ENCODE results near the gene ATP12A. TPM values are rescaled to one million over a fixed set of nuclear protein-coding genes. Genes with fewer than 3 reads are reported as not detected.

ATP12A gene
- polyA plus RNA-seq, 3 donors, result not detected

DNA sequence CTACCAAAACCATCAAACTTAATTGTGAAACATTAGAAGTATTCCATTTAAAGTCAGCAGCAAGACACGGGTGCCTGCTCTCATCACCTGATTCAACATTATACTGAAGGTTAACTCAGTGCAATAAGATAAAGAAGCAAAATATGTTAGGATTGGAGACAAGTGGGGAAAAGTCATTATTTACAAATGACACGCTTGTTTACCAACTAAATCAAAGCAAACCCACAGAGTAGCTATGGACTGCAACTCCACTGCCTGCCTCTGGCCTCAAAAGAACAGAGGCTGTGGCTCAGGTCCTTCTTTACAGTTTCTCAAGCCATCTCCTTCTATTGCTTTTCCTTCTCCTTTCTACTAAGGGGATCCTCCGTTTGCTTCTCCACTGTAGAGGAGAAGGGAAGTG lies 21.0 kb upstream of the ATP12A start:
- H3K4me1 ChIP-seq (ENCODE audit: control insufficient read depth in 1 of 2, insufficient read depth in 2 of 2, low read length in 2 of 2), result no peaks in the 10 kb centered on the region
- no peak overlapping the region for H3K4me2 ChIP-seq (replicated peaks; ENCODE audit: extremely low read depth, low read length, poor library complexity, severe bottlenecking)
- no peaks in the 10 kb centered on the region for H3K4me1 Mint-ChIP-seq
- no peak overlapping the region for H3K27ac ChIP-seq (ENCODE audit: low read depth in 1 of 2, low read length in 2 of 2)
- H3K36me3 Mint-ChIP-seq, result no peaks in the 10 kb centered on the region
- DNase-seq, result no peak
- no peaks in the 10 kb centered on the region for H3K27me3 ChIP-seq (ENCODE audit: control insufficient read depth in 2 of 2, insufficient read depth in 2 of 2, low read length in 2 of 2)
- H3K9ac ChIP-seq (ENCODE audit: insufficient read depth, low read length, poor library complexity, severe bottlenecking), result no peak overlapping the region
- H2AFZ ChIP-seq (ENCODE audit: insufficient read depth, low read depth, low read length, poor library complexity, severe bottlenecking), result no peak overlapping the region
- no peak for TF ChIP-seq CTCF (IDR thresholded peaks at IDR 0.05)
- H3K4me3 Mint-ChIP-seq, result no peak overlapping the region
- no peaks in the 10 kb centered on the region for H4K20me1 ChIP-seq (ENCODE audit: insufficient read depth, low read length)
- H3K79me2 ChIP-seq (ENCODE audit: insufficient read depth, low read length), result no peaks in the 10 kb centered on the region
- intact Hi-C loops (cut with micrococcal nuclease), result no loop called here
- H3K9me3 Mint-ChIP-seq, result no peaks in the 10 kb centered on the region
- H3K9me3 ChIP-seq (replicated peaks in 1 of 2; ENCODE audit: control insufficient read depth in 1 of 2, insufficient read depth in 1 of 2, low read length in 2 of 2), result no peaks in the 10 kb centered on the region
- no peak overlapping the region for H3K4me3 ChIP-seq (replicated peaks in 1 of 3; ENCODE audit: low read depth in 2 of 3, low read length in 3 of 3)
- no peaks in the 10 kb centered on the region for H3K36me3 ChIP-seq (replicated peaks in 1 of 2; ENCODE audit: control insufficient read depth in 1 of 2, insufficient read depth in 2 of 2, low read length in 2 of 2)
- no peak overlapping the region for H3K27ac Mint-ChIP-seq
- peaks cover 2 to 7% (median 7%) of the 10 kb centered on the region in 3 donors for H3K27me3 Mint-ChIP-seq (ENCODE audit: low read depth in 3 of 3)
- WGBS (ENCODE audit: insufficient coverage), result no CpG with 5 or more reads among the region's 3 CpGs

DNA sequence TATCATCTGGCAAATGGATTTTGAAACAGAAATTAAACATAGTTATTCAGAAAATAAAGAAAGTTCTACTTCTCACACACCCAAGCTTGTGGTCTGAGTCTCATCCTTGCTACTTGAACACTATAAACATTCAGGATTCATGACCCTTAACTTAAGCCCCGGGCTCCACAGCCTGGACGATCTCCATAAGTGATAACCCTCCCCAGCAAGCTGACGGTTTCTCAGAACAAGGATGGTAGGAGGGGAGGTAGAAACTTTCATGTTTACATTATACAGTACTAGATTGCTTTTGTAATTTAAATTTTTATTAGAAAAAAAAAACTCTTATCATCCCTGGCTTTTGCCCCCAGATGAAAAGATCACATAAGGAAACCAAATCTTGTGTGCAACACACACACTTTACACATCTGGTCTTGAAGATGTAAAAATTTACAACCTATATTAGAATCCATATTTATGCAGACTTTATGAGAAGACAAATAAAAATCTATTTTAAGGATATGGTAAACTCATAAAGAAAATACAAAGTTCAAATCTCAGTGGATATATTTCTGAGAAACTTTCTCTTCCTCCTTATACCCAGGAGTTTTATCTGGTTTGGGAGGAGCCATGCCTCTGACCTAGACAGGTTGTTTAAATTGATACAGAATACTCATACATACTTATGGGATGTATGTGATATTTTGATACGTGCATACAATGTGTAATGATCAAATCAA lies 20.0 kb upstream of the ATP12A start:
- Histone ChIP-seq H3K36me3 (replicated peaks in 1 of 2; ENCODE audit: control insufficient read depth in 1 of 2, insufficient read depth in 2 of 2, low read length in 2 of 2) (no peaks in the 10 kb centered on the region), H3K4me2 (replicated peaks; ENCODE audit: extremely low read depth, low read length, poor library complexity, severe bottlenecking) (no peak overlapping the region), H3K79me2 (ENCODE audit: insufficient read depth, low read length) (no peaks in the 10 kb centered on the region), H3K9me3 (replicated peaks in 1 of 2; ENCODE audit: control insufficient read depth in 1 of 2, insufficient read depth in 1 of 2, low read length in 2 of 2) (no peaks in the 10 kb centered on the region), H4K20me1 (ENCODE audit: insufficient read depth, low read length) (no peaks in the 10 kb centered on the region), H3K27me3 (ENCODE audit: control insufficient read depth in 2 of 2, insufficient read depth in 2 of 2, low read length in 2 of 2) (no peaks in the 10 kb centered on the region), H2AFZ (ENCODE audit: insufficient read depth, low read depth, low read length, poor library complexity, severe bottlenecking) (no peak overlapping the region), H3K9ac (ENCODE audit: insufficient read depth, low read length, poor library complexity, severe bottlenecking) (no peak overlapping the region), H3K4me3 (replicated peaks in 1 of 3; ENCODE audit: low read depth in 2 of 3, low read length in 3 of 3) (no peak overlapping the region), H3K27ac (ENCODE audit: low read depth in 1 of 2, low read length in 2 of 2) (no peak overlapping the region), H3K4me1 (ENCODE audit: control insufficient read depth in 1 of 2, insufficient read depth in 2 of 2, low read length in 2 of 2) (no peaks in the 10 kb centered on the region)
- H3K4me1 Mint-ChIP-seq, result no peaks in the 10 kb centered on the region
- TF ChIP-seq CTCF (IDR thresholded peaks at IDR 0.05), result no peak
- H3K27me3 Mint-ChIP-seq (ENCODE audit: low read depth in 3 of 3), result peaks cover 0 to 8% (median 7%) of the 10 kb centered on the region in 3 donors
- WGBS (ENCODE audit: insufficient coverage), result no CpG with 5 or more reads among the region's 4 CpGs
- no peak for DNase-seq
- intact Hi-C loops (cut with micrococcal nuclease), result no loop called here
- H3K36me3 Mint-ChIP-seq, result no peaks in the 10 kb centered on the region
- no peaks in the 10 kb centered on the region for H3K9me3 Mint-ChIP-seq
- no peak overlapping the region for H3K27ac Mint-ChIP-seq
- no peak overlapping the region for H3K4me3 Mint-ChIP-seq

Data from CD14-positive monocyte (primary cell).